Chondrocyte (in vitro differentiated cells): ENCODE results near the gene SPRED2. TPM values are rescaled to one million over a fixed set of nuclear protein-coding genes. Genes with fewer than 3 reads are reported as not detected.

Experiments used
- DNase-seq: peaks from one replicate; pipeline ENCODE4 v3.0.0; 2021; ENCODE audit warnings: mixed read lengths, low spot score
- H3K27ac Mint-ChIP-seq: one replicate; pipeline ENCODE4 v1.8.0; 2021; ENCODE audit warnings: mild to moderate bottlenecking, moderate library complexity, mixed read lengths; ENCODE audit not compliant: unreplicated experiment
- H3K27me3 Mint-ChIP-seq: 2 replicates; pipeline ENCODE4 v1.8.0; 2021; ENCODE audit warnings: low read depth, mixed read lengths
- H3K36me3 Mint-ChIP-seq: 2 replicates; pipeline ENCODE4 v1.8.0; 2021; ENCODE audit warnings: low read depth, mixed read lengths
- H3K4me1 Mint-ChIP-seq: 2 replicates; pipeline ENCODE4 v1.8.0; 2021; ENCODE audit warnings: low read depth, mild to moderate bottlenecking, mixed read lengths
- H3K4me3 Mint-ChIP-seq: one replicate; pipeline ENCODE4 v1.8.0; 2021; ENCODE audit warnings: mild to moderate bottlenecking, moderate library complexity, mixed read lengths; ENCODE audit not compliant: unreplicated experiment
- H3K9me3 Mint-ChIP-seq: 2 replicates; pipeline ENCODE4 v1.8.0; 2021; ENCODE audit warnings: low read depth, mixed read lengths
- CTCF ChIP-seq: fragments of 200-600 bp; sonication (generic); IDR thresholded peaks from 2 replicates; pipeline ENCODE4 v1.5.0; 2021; ENCODE audit warnings: antibody characterized with exemption, mild to moderate bottlenecking, moderate library complexity
- total RNA-seq: library from RNA; stranded (reverse); gene quantifications from 3 replicates; pipeline ENCODE4 v1.2.1, GENCODE V29; 2021

SPRED2 gene
- total RNA-seq, 1 donor from 2014 or later = 23.1 TPM

- peaks cover 13% of the 10 kb centered on the region for H3K4me1 Mint-ChIP-seq
- no peak for TF ChIP-seq CTCF
- no peak overlapping the region for H3K27ac Mint-ChIP-seq
- no peak for DNase-seq
- no peaks in the 10 kb centered on the region for H3K27me3 Mint-ChIP-seq
- H3K9me3 Mint-ChIP-seq = no peaks in the 10 kb centered on the region
- no peak overlapping the region for H3K4me3 Mint-ChIP-seq
- H3K36me3 Mint-ChIP-seq = peaks cover 4% of the 10 kb centered on the region
Measured at GRCh38 chr2:65334714-65335113, 97.7 kb downstream of the SPRED2 start.

GRCh38 chr2:65331336-65332025 is 100.9 kb downstream of the SPRED2 start:
- Mint-ChIP-seq H3K9me3 (no peaks in the 10 kb centered on the region), H3K27me3 (no peaks in the 10 kb centered on the region), H3K4me1 (peaks cover 13% of the 10 kb centered on the region), H3K36me3 (peaks cover 6% of the 10 kb centered on the region), H3K4me3 (no peak overlapping the region), H3K27ac (no peak overlapping the region)
- no peak for TF ChIP-seq CTCF
- no peak for DNase-seq

GRCh38 chr2:65329525-65329924 is 102.9 kb downstream of the SPRED2 start:
- Mint-ChIP-seq H3K4me3 (no peak overlapping the region), H3K27ac (no peak overlapping the region), H3K36me3 (peaks cover 6% of the 10 kb centered on the region), H3K27me3 (no peaks in the 10 kb centered on the region), H3K9me3 (no peaks in the 10 kb centered on the region), H3K4me1 (peaks cover 13% of the 10 kb centered on the region)
- no peak for TF ChIP-seq CTCF
- no peak for DNase-seq

GRCh38 chr2:65326276-65326675 is 106.1 kb downstream of the SPRED2 start:
- Mint-ChIP-seq H3K4me3 (no peak overlapping the region), H3K36me3 (peaks cover 2% of the 10 kb centered on the region), H3K9me3 (no peaks in the 10 kb centered on the region), H3K27me3 (no peaks in the 10 kb centered on the region), H3K4me1 (no peaks in the 10 kb centered on the region), H3K27ac (no peak overlapping the region)
- DNase-seq = no peak
- TF ChIP-seq CTCF = no peak

- no peak for TF ChIP-seq CTCF
- Mint-ChIP-seq H3K27ac (no peak overlapping the region), H3K36me3 (peaks cover 2% of the 10 kb centered on the region), H3K9me3 (no peaks in the 10 kb centered on the region), H3K4me1 (peaks cover 9% of the 10 kb centered on the region), H3K27me3 (no peaks in the 10 kb centered on the region), H3K4me3 (no peak overlapping the region)
- DNase-seq = no peak
Measured at GRCh38 chr2:65325066-65325465, 107.3 kb downstream of the SPRED2 start.
